DND-41 (cell line): ENCODE data around the gene MEGF8.

ENCODE experiments used
- ATAC-seq: fragments of 200-7000 bp; cut with Tn5 transposase; 3 replicates; pipeline ENCODE4 v1.9.1; 2021; ENCODE audit warnings: low read depth; ENCODE audit not compliant: insufficient read depth
- DNase-seq: peaks from one replicate; pipeline ENCODE4 v3.0.0-alpha.2; 2020
- H2AFZ ChIP-seq: 2 replicates; pipeline ENCODE4 v1.6.0; 2012; ENCODE audit warnings: low read depth, low read length
- H3K27ac ChIP-seq: 2 replicates; pipeline ENCODE4 v1.5.1; 2012; ENCODE audit warnings: low read length, inconsistent platforms
- H3K27me3 ChIP-seq: fragments of 200-600 bp; sonication (generic); 2 replicates; pipeline ENCODE4 v1.6.0; 2012; ENCODE audit warnings: low read length, mild to moderate bottlenecking, inconsistent platforms; ENCODE audit not compliant: insufficient read depth, poor library complexity
- H3K36me3 ChIP-seq: 2 replicates; pipeline ENCODE4 v1.5.1; 2012; ENCODE audit warnings: low read length, inconsistent platforms; ENCODE audit not compliant: insufficient read depth
- H3K4me1 ChIP-seq: 2 replicates; pipeline ENCODE4 v1.5.1; 2012; ENCODE audit warnings: mild to moderate bottlenecking, low read length; ENCODE audit not compliant: insufficient read depth
- H3K4me2 ChIP-seq: 2 replicates; pipeline ENCODE4 v1.6.0; 2012; ENCODE audit warnings: mild to moderate bottlenecking, moderate library complexity, low read length, inconsistent platforms; ENCODE audit not compliant: insufficient read depth
- H3K4me3 ChIP-seq, 2 experiments: fragments of 200-600 bp in 1 of 2; shearing (Covaris generic) in 1 of 2; 2 replicates each; pipeline ENCODE4 v1.5.1; 2012 to 2016; ENCODE audit warnings: inconsistent platforms in 2 of 2, low read length in 2 of 2, mild to moderate bottlenecking in 2 of 2, low read depth in 1 of 2, moderate library complexity in 1 of 2
- H3K79me2 ChIP-seq: 2 replicates; pipeline ENCODE4 v1.6.0; 2012; ENCODE audit warnings: low read length, inconsistent platforms; ENCODE audit not compliant: insufficient read depth
- H3K9ac ChIP-seq: 2 replicates; pipeline ENCODE4 v1.6.0; 2012; ENCODE audit warnings: low read depth, mild to moderate bottlenecking, inconsistent platforms, low read length, moderate library complexity
- H3K9me3 ChIP-seq: 2 replicates; pipeline ENCODE4 v1.5.1; 2012; ENCODE audit warnings: low read length, moderate library complexity, mild to moderate bottlenecking, inconsistent platforms; ENCODE audit not compliant: insufficient read depth, severe bottlenecking
- H4K20me1 ChIP-seq: 2 replicates; pipeline ENCODE4 v1.6.0; 2012; ENCODE audit warnings: low read length; ENCODE audit not compliant: insufficient read depth
- CTCF ChIP-seq: IDR thresholded peaks from 2 replicates; pipeline ENCODE4 v1.5.1; 2012; ENCODE audit warnings: borderline replicate concordance, low read length, moderate library complexity, mild to moderate bottlenecking; ENCODE audit not compliant: poor library complexity, severe bottlenecking; ENCODE audit errors: extremely low read depth
- EZH2 ChIP-seq: IDR thresholded peaks from 3 replicates; pipeline ENCODE4 v1.6.1; 2012; ENCODE audit warnings: borderline replicate concordance, low read depth, mild to moderate bottlenecking, moderate library complexity, low read length, inconsistent platforms; ENCODE audit not compliant: severe bottlenecking

Gene MEGF8

GRCh38 chr19:42287827-42288107, 37.7 kb upstream of the MEGF8 start:
- Histone ChIP-seq H3K79me2 (peaks cover 26% of the 10 kb centered on the region), H4K20me1 (peaks cover 52% of the 10 kb centered on the region), H3K9me3 (no peaks in the 10 kb centered on the region), H3K36me3 (peaks cover 68% of the 10 kb centered on the region), H3K27ac (no peak overlapping the region), H2AFZ (no peak overlapping the region), H3K27me3 (no peaks in the 10 kb centered on the region), H3K4me1 (peaks cover 27% of the 10 kb centered on the region), H3K4me2 (no peak overlapping the region), H3K9ac (no peak overlapping the region), H3K4me3 (no peak overlapping the region)
- DNase-seq = no peak
- no peak for ATAC-seq
- TF ChIP-seq CTCF = no peak
- no peak for TF ChIP-seq EZH2

GRCh38 chr19:42288387-42288786, 37.0 kb upstream of the MEGF8 start:
- no peak overlapping the region for H3K27ac ChIP-seq
- H3K4me1 ChIP-seq = peaks cover 21% of the 10 kb centered on the region

GRCh38 chr19:42288881-42289555, 36.4 kb upstream of the MEGF8 start:
- no peak for DNase-seq
- H2AFZ ChIP-seq = no peak overlapping the region
- ATAC-seq = no peak
- no peaks in the 10 kb centered on the region for H3K27me3 ChIP-seq
- no peak overlapping the region for H3K4me2 ChIP-seq
- no peak overlapping the region for H3K27ac ChIP-seq
- H4K20me1 ChIP-seq = peaks cover 46% of the 10 kb centered on the region
- no peaks in the 10 kb centered on the region for H3K9me3 ChIP-seq
- peaks cover 19% of the 10 kb centered on the region for H3K4me1 ChIP-seq
- H3K9ac ChIP-seq = no peak overlapping the region
- peaks cover 20% of the 10 kb centered on the region for H3K79me2 ChIP-seq
- peaks cover 81% of the 10 kb centered on the region for H3K36me3 ChIP-seq
- no peak overlapping the region for H3K4me3 ChIP-seq
- TF ChIP-seq CTCF (no peak), EZH2 (no peak)

More at GRCh38 chr19:42288387-42288786, 37.0 kb upstream of the MEGF8 start:
- DNase-seq (no peak), ATAC-seq (no peak)
- peaks cover 20% of the 10 kb centered on the region for H3K79me2 ChIP-seq
- H3K36me3 ChIP-seq = peaks cover 74% of the 10 kb centered on the region
- no peak for TF ChIP-seq CTCF
- TF ChIP-seq EZH2 = no peak
- H2AFZ ChIP-seq = no peak overlapping the region
- no peaks in the 10 kb centered on the region for H3K27me3 ChIP-seq
- peaks cover 46% of the 10 kb centered on the region for H4K20me1 ChIP-seq
- no peak overlapping the region for H3K9ac ChIP-seq
- H3K4me2 ChIP-seq = no peak overlapping the region
- no peak overlapping the region for H3K4me3 ChIP-seq
- H3K9me3 ChIP-seq = no peaks in the 10 kb centered on the region
